GM21447 (cell line): ENCODE measurements around the gene USP10.

ENCODE experiments used
- ATAC-seq: cut with Tn5 transposase; IDR thresholded peaks from one replicate; pipeline ENCODE4 v1.9.1; 2021; ENCODE audit not compliant: unreplicated experiment

The USP10 gene

DNA sequence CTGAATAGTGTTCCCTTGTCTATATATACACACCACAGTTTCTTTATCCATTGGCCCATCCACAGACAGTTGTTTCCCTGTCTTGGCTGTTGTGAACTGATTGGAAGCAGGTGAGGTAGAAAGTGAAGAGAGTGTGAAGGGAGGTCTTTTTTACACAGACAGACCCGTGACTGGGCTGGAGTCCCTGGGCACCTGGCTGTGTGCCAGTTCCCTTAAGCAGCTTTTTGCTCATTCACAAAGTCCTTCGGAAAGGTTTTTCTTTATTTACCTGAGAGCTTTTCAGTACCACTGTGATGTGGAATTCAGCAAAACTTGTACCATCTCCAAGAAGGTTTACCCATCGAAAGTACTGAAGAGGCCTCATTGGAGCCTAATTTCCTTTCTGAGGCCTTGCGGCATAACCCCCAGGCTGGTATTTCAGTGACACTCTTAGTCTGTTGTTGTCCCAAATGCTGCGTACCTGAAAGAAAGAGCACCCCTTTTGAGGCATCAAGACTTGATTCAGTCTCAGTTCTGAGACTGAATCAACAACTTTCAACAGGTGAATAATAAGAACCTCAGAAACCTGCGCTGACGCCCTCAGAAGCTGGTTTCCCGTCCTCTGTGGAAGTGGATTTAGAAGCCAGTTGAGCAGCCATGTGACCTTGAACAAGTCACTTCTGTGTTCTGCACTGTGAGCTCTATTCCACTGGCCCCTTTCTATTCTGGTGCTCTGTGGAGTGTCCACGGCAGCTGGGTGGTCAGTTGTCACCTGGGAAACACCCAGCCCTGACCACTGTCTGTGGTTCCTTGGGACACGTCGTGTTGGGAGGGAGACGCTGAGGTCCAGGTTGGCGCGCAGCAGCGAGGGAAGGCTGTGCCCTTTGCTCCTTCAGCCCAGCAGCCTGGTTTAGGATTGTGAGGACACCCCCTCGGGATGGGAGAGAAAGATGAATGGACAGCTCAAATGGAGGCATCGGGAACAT, 66.1 kb downstream of the USP10 start:
- no peak for ATAC-seq

- no peak for ATAC-seq
These were observed 67.4 kb downstream of the USP10 start for GRCh38 chr16:84766978-84767773.

- ATAC-seq, result no peak
These were observed 68.4 kb downstream of the USP10 start for GRCh38 chr16:84768061-84768807.

DNA sequence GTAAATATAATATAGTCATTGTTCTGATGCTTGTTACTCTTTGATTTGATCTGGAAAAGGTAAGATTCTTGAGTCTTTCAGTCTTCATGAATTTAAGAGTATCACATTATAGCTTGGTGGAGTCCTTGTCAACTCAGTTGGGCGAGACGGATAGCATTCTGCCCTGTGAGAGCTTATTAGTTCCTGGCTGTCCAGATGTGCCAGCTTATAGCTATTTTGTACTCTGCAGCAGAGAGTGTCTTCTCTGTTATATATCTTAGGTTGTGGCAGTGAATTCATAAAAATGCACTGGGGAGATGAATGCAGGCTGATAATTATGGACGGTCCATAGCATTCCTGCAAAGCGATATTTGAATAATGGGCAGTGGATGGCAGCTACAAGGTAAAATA, 69.0 kb downstream of the USP10 start:
- no peak for ATAC-seq

DNA sequence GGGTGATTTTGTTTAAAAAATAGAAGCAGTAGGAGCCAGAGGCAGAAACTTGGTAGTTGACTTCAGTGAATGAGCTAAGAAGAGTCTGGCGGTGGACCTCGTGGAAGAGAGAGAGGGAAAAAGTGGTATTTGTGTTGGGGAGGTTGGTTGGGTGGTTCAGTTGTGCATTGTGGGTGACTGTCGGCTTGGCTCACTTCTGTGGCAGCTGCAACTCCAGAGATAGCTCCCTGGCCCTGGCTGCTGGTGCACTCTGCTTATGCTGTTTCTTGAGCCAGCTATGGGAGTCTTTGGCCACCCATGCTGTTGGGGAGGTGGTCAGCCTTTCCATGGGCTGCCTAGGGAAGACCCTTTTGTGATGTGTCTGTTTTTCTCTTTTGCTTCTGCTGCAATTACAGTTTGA, 69.6 kb downstream of the USP10 start:
- no peak for ATAC-seq

GRCh38 chr16:84773312-84773711, 73.5 kb downstream of the USP10 start:
- no peak for ATAC-seq

- ATAC-seq, result no peak
These were observed 75.0 kb downstream of the USP10 start for GRCh38 chr16:84774810-84775209.

GRCh38 chr16:84775262-84775810, 75.5 kb downstream of the USP10 start:
- ATAC-seq, result no peak

- no peak for ATAC-seq
These were observed 77.6 kb downstream of the USP10 start for GRCh38 chr16:84777435-84777834.

DNA sequence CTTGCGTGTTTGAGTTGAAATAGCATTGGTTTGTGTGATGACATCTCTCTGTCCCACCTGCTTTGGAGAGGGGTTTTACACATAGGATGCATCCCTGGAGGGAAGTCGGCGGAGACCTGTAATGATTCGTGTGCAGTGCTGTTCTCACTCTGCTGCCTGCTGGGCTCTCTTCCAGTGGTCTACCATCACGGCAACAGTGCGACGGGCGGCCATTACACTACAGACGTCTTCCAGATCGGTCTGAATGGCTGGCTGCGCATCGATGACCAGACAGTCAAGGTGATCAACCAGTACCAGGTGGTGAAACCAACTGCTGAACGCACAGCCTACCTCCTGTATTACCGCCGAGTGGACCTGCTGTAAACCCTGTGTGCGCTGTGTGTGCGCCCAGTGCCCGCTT, 78.9 kb downstream of the USP10 start:
- no peak for ATAC-seq

- ATAC-seq, result no peak
These were observed 80.3 kb downstream of the USP10 start for GRCh38 chr16:84780063-84780462.

- ATAC-seq, result no peak
These were observed 81.0 kb downstream of the USP10 start for GRCh38 chr16:84780544-84781376.

DNA sequence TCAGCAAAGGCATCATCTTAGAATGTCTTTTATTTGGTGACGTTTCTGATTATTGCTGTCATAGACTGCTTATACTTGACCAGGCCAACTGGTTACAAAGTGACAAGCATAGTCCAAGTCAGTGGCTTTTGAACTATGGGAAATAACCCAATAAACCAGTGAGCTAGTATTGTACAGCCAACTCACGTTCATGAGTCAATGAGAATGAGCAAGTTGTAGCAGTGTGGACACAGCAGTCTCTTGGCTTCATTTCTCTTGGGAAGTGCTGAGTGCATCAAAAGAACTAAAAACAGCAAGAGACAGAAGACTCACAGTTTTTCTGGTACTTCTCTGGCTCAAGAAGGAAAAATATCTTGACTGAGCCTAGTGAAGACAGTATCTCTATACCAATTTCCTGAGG, 83.0 kb downstream of the USP10 start:
- ATAC-seq, result no peak

- ATAC-seq, result no peak
These were observed 86.2 kb downstream of the USP10 start for GRCh38 chr16:84785843-84786581.

GRCh38 chr16:84786605-84787262, 86.9 kb downstream of the USP10 start:
- ATAC-seq, result no peak

DNA sequence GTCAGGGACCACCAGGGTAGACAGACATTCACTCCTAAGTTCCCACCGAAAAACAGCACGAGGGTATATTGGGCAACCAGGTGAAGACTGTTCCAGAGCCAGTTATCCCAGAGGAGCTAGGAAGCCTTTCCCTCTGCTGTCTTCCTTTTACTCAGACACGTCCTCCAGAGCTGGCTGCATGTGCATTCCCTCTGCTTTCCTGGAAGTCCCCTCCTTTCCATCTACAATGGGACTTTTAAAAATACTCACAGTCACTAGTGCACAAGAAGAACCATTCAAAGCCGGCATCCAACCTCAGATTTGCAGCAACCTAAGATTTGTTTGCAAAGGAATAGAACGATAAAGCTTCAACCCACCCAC, 87.4 kb downstream of the USP10 start:
- ATAC-seq, result no peak

DNA sequence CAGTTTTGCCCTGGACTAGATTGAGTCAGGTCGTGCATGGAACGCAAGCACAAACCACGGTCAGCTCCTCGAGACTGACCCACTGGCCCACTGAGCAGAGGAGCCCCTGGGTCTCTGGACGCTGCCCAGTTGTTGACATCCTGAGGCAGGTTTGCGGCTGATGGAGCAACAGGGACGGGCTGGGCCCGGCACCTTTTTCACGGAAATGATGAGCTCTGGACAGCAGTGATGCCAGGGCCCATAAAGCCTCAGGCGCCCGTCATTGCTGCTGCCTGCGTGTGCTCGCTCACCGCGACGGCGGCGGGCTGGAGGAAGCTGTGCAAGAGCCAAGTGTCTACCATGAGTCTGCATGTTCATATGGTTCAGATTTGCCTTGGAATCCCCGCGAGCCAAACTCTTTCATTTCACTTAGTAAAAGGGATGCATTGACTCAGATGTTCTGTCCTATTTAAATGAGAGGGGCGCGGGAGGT, 89.2 kb downstream of the USP10 start:
- ATAC-seq, result no peak

- ATAC-seq, result no peak
These were observed 89.6 kb downstream of the USP10 start for GRCh38 chr16:84789431-84789830.

DNA sequence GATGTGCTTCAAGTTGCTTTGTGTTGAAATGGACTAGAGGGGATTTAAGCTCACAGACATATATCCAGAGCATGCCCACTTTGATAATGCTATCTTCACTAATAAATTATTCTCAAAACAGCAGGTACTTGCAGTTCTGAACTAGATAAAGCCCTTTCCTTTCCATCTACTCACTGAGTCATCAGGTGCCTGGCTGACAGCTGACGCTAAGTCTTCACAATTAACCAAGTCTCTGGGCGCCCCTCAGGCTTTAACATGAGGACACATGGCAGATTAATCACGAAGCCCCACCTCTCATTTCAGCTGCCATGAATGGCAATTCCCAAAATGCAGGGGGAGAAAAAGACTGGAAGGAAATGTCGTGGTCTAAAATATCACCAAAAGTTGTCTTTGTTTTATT, 90.5 kb downstream of the USP10 start:
- ATAC-seq, result no peak
